Activated B cell treated with CpG ODN at 0.5 μM for 24 hours (primary cell): Measurements from ENCODE around the gene HGD. TPM values are rescaled to one million over a fixed set of nuclear protein-coding genes. Genes with fewer than 3 reads are reported as not detected.
A peak's percentile ranks its signal among the peaks of the same experiment; 100 is the strongest.

Source experiments
- ATAC-seq: fragments of 200-7000 bp; cut with Tn5 transposase; one replicate; pipeline ENCODE4 v1.10.0; 2021; ENCODE audit warnings: low read depth, mild to moderate bottlenecking, moderate library complexity
- CTCF ChIA-PET: fragments of 350-600 bp; sonication (Branson Sonifier 250); formaldehyde crosslinking; loops from one replicate; lab custom pipeline; 2021; ENCODE audit warnings: antibody characterized with exemption; lab: Charles Lee
- POLR2A ChIA-PET: fragments of 350-600 bp; sonication (Branson Sonifier 250); formaldehyde crosslinking; loops from one replicate; lab custom pipeline; 2021; ENCODE audit warnings: antibody characterized with exemption; lab: Charles Lee
- DNase-seq: peaks from one replicate; pipeline ENCODE4 v3.0.0; 2022
- H3K27ac Mint-ChIP-seq: one replicate; pipeline ENCODE4 v1.8.0; 2020; ENCODE audit warnings: mixed read lengths
- H3K27me3 Mint-ChIP-seq: one replicate; pipeline ENCODE4 v1.8.0; 2021; ENCODE audit warnings: mixed read lengths
- H3K36me3 Mint-ChIP-seq: one replicate; pipeline ENCODE4 v1.8.0; 2021; ENCODE audit warnings: low read depth, mixed read lengths
- H3K4me1 Mint-ChIP-seq: one replicate; pipeline ENCODE4 v1.8.0; 2021; ENCODE audit warnings: mixed read lengths
- H3K4me3 Mint-ChIP-seq: one replicate; pipeline ENCODE4 v1.8.0; 2020; ENCODE audit warnings: mild to moderate bottlenecking, mixed read lengths
- H3K9me3 Mint-ChIP-seq: one replicate; pipeline ENCODE4 v1.8.0; 2020; ENCODE audit warnings: mixed read lengths
- CTCF ChIP-seq: fragments of 200-600 bp; IDR thresholded peaks from one replicate; pipeline ENCODE4 v1.8.0; 2022; ENCODE audit warnings: antibody characterized with exemption, mild to moderate bottlenecking
- intact Hi-C: fragments of 100-400 bp; cut with micrococcal nuclease; formaldehyde crosslinking; loops from one replicate; pipeline ENCODE4 v1.15.1; 2024
- total RNA-seq: library from RNA; stranded (reverse); gene quantifications from 2 replicates; pipeline ENCODE4 v1.2.3, GENCODE V29; 2022

The HGD gene
- total RNA-seq, 1 donor from 2014 or later: 1.0 TPM

GRCh38 chr3:120693439-120694171 is 11.6 kb upstream of the HGD start:
- TF ChIP-seq CTCF: no peak
- Mint-ChIP-seq H3K27me3 (no peaks in the 10 kb centered on the region), H3K36me3 (peaks cover 39% of the 10 kb centered on the region), H3K4me1 (peaks cover 6% of the 10 kb centered on the region), H3K27ac (no peak overlapping the region), H3K4me3 (no peak overlapping the region), H3K9me3 (no peaks in the 10 kb centered on the region)
- ATAC-seq (no peak), DNase-seq (no peak)
- POLR2A ChIA-PET: no interaction called here
- CTCF ChIA-PET: no interaction called here
- intact Hi-C loops: loop anchor here (2.0 kb wide), 1 partner anchor 15 kb away; no protein-coding TSS in a partner anchor

GRCh38 chr3:120689395-120689794 is 7.4 kb upstream of the HGD start:
- CTCF ChIA-PET: no interaction called here

GRCh38 chr3:120688121-120688520 is 6.1 kb upstream of the HGD start:
- intact Hi-C loops: loop anchor here (1.0 to 5.0 kb wide), 2 partner anchors 54 to 91 kb away; partner anchors contain the start of genes GTF2E1, NDUFB4 and RABL3
- Mint-ChIP-seq H3K27me3 (no peaks in the 10 kb centered on the region), H3K27ac (no peak overlapping the region), H3K36me3 (peaks cover 15% of the 10 kb centered on the region), H3K9me3 (no peaks in the 10 kb centered on the region), H3K4me1 (peaks cover 18% of the 10 kb centered on the region), H3K4me3 (no peak overlapping the region)
- ChIA-PET CTCF (no interaction called here), POLR2A (interaction anchor here (1.0 to 1.4 kb wide), 2 partner anchors 91 to 92 kb away, joined by 3 read pairs; partner anchors contain the start of gene NDUFB4)
- no peak for DNase-seq
- ATAC-seq: peak; percentile 79
- TF ChIP-seq CTCF: no peak

More at GRCh38 chr3:120689395-120689794, 7.4 kb upstream of the HGD start:
- Mint-ChIP-seq H3K4me1 (peaks cover 18% of the 10 kb centered on the region), H3K27me3 (no peaks in the 10 kb centered on the region), H3K27ac (peak overlapping the region; percentile 13), H3K36me3 (peaks cover 25% of the 10 kb centered on the region), H3K9me3 (no peaks in the 10 kb centered on the region), H3K4me3 (no peak overlapping the region)
- intact Hi-C loops: loop anchor here (5.0 kb wide), 1 partner anchor 92 kb away; the partner anchor contains the start of gene NDUFB4
- DNase-seq (no peak), ATAC-seq (no peak)
- TF ChIP-seq CTCF: no peak
- POLR2A ChIA-PET: interaction anchor here (0.5 to 1.2 kb wide), 2 partner anchors 53 to 93 kb away, joined by 3 read pairs; partner anchors contain the start of genes GTF2E1, NDUFB4 and RABL3

GRCh38 chr3:120685411-120685810 is 3.4 kb upstream of the HGD start:
- ATAC-seq: no peak
- DNase-seq: no peak
- Mint-ChIP-seq H3K4me1 (peaks cover 18% of the 10 kb centered on the region), H3K27me3 (no peaks in the 10 kb centered on the region), H3K9me3 (no peaks in the 10 kb centered on the region), H3K4me3 (no peak overlapping the region), H3K36me3 (peaks cover 9% of the 10 kb centered on the region), H3K27ac (no peak overlapping the region)
- intact Hi-C loops: loop anchor here (5.0 kb wide), 1 partner anchor 88 kb away; the partner anchor contains the start of gene NDUFB4
- ChIA-PET POLR2A (no interaction called here), CTCF (no interaction called here)
- no peak for TF ChIP-seq CTCF

- CTCF ChIA-PET: no interaction called here
- no peak overlapping the region for H3K4me3 Mint-ChIP-seq
These were observed 2.9 kb upstream of the HGD start for GRCh38 chr3:120684896-120685295.

More at GRCh38 chr3:120684896-120685295, 2.9 kb upstream of the HGD start:
- ATAC-seq (no peak), DNase-seq (no peak)
- Mint-ChIP-seq H3K27ac (no peak overlapping the region), H3K36me3 (peaks cover 9% of the 10 kb centered on the region), H3K4me1 (peaks cover 18% of the 10 kb centered on the region), H3K27me3 (no peaks in the 10 kb centered on the region), H3K9me3 (no peaks in the 10 kb centered on the region)
- POLR2A ChIA-PET: no interaction called here
- intact Hi-C loops: loop anchor here (5.0 kb wide), 1 partner anchor 88 kb away; the partner anchor contains the start of gene NDUFB4
- TF ChIP-seq CTCF: no peak
